ENCODE data around the gene CCDC97. TPM values are rescaled to one million over a fixed set of nuclear protein-coding genes. Genes with fewer than 3 reads are reported as not detected.

CCDC97 gene
- total RNA-seq, 1 donor from 2014 or later: 36.7 TPM

DNA sequence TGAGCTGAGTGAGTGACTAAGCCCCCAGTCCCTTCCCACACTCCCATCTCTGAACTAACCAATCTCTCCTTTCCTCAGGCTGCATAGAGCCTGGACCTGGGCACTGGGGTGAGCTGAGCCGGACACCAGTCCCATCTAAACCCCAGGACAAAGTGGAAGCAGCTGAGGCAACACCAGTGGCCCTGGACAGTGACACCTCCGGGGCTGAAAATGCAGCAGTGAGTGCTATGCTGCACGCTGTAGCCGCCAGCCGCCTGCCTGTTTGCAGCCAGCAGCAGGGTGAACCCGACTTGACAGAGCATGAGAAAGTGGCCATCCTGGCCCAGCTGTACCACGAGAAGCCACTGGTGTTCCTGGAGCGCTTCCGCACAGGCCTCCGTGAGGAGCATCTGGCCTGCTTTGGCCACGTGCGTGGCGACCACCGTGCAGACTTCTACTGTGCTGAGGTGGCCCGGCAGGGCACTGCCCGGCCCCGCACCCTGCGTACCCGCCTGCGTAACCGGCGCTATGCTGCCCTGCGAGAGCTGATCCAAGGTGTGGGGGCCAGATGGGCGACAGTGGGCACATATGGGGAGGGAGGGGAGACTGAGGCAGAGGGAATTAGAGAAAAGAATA lies 6.4 kb downstream of the CCDC97 start:
- TF ChIP-seq, protein P1, sequence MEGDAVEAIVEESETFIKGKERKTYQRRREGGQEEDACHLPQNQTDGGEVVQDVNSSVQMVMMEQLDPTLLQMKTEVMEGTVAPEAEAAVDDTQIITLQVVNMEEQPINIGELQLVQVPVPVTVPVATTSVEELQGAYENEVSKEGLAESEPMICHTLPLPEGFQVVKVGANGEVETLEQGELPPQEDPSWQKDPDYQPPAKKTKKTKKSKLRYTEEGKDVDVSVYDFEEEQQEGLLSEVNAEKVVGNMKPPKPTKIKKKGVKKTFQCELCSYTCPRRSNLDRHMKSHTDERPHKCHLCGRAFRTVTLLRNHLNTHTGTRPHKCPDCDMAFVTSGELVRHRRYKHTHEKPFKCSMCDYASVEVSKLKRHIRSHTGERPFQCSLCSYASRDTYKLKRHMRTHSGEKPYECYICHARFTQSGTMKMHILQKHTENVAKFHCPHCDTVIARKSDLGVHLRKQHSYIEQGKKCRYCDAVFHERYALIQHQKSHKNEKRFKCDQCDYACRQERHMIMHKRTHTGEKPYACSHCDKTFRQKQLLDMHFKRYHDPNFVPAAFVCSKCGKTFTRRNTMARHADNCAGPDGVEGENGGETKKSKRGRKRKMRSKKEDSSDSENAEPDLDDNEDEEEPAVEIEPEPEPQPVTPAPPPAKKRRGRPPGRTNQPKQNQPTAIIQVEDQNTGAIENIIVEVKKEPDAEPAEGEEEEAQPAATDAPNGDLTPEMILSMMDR (IDR thresholded peaks at IDR 0.05; ENCODE audit: partially characterized antibody, unreplicated experiment): no peak
- Mint-ChIP-seq H3K4me3 (ENCODE audit: unreplicated experiment) (no peak overlapping the region), H3K27ac (ENCODE audit: unreplicated experiment) (no peak overlapping the region), H3K27me3 (ENCODE audit: unreplicated experiment) (peaks cover 3% of the 10 kb centered on the region), H3K9me3 (ENCODE audit: unreplicated experiment) (peaks cover 6% of the 10 kb centered on the region), H3K36me3 (ENCODE audit: unreplicated experiment) (peaks cover 19% of the 10 kb centered on the region), H3K4me1 (ENCODE audit: low read depth, unreplicated experiment) (peaks cover 6% of the 10 kb centered on the region)
- no peak for DNase-seq

DNA sequence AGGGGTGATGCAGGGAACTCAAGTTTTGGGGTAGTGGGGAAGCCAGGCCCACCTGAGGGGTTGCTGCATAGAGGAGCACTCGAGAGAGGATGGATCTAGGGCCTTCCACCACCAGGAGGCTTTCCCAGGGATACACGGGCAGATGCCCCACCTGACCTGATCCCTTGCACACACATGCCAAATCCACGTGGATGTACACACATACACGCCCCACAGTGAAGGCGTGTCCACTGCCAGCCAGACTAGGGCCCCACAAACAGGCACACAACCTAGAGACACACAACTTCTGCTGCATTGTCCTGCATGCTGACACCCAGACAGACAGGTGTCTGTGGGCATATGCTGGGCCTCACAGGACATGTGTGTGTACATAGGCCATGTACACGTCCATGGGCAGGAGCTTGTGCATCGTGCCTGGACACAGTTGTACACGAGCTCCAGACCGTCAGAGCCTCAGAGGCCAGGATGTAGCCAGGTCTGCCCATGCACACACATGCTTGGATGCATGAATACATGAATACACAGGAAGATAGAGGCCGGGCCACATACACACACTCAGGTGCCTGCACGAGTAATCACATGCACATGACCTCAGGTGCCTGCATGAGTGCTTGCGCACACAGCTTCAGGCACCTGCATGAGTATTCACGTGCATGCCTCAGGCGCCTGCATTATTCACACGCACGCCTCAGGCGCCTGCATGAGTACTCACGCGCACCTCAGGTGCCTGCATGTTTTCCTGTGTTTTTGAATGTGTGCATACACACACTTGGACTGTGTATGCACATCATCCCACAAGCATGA lies 8.9 kb downstream of the CCDC97 start:
- TF ChIP-seq, protein P1 (IDR thresholded peaks at IDR 0.05; ENCODE audit: partially characterized antibody, unreplicated experiment): no peak
- Mint-ChIP-seq H3K9me3 (ENCODE audit: unreplicated experiment) (peaks cover 3% of the 10 kb centered on the region), H3K4me3 (ENCODE audit: unreplicated experiment) (no peak overlapping the region), H3K36me3 (ENCODE audit: unreplicated experiment) (peaks cover 13% of the 10 kb centered on the region), H3K27ac (ENCODE audit: unreplicated experiment) (no peak overlapping the region), H3K4me1 (ENCODE audit: low read depth, unreplicated experiment) (peaks cover 22% of the 10 kb centered on the region), H3K27me3 (ENCODE audit: unreplicated experiment) (peaks cover 8% of the 10 kb centered on the region)
- no peak for DNase-seq

DNA sequence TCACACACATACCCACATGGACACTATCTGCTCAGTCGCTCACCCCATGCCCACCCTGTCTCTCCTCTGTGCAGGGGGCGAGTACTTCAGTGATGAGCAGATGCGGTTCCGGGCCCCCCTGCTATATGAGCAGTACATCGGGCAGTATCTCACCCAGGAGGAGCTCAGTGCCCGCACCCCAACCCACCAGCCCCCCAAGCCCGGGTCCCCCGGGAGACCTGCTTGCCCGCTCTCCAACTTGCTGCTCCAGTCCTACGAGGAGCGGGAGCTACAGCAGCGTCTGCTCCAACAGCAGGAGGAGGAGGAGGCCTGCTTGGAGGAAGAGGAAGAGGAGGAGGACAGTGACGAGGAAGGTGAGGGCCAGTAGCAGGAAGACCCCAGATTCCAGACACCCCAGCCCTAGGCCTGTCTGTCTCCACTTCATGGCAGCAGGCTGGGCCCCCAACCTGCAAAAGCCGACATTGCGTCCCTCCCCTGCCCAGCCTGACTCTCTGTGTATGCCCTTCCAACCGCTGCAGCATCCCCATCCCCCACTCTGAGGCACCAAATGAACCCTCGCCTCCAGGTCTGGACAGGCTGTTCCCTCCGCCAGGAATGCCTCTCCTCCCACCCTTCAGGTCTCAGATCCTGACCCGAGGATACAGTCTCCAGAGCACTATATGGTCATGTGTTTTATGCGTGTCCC lies 9.7 kb downstream of the CCDC97 start:
- no peak overlapping the region for H3K4me3 Mint-ChIP-seq (ENCODE audit: unreplicated experiment)
- TF ChIP-seq, protein P1 (IDR thresholded peaks at IDR 0.05; ENCODE audit: partially characterized antibody, unreplicated experiment): no peak
- H3K4me1 Mint-ChIP-seq (ENCODE audit: low read depth, unreplicated experiment): peaks cover 29% of the 10 kb centered on the region
- peaks cover 7% of the 10 kb centered on the region for H3K9me3 Mint-ChIP-seq (ENCODE audit: unreplicated experiment)
- peaks cover 8% of the 10 kb centered on the region for H3K27me3 Mint-ChIP-seq (ENCODE audit: unreplicated experiment)
- peaks cover 13% of the 10 kb centered on the region for H3K36me3 Mint-ChIP-seq (ENCODE audit: unreplicated experiment)
- no peak for DNase-seq
- H3K27ac Mint-ChIP-seq (ENCODE audit: unreplicated experiment): peak overlapping the region; percentile 28

DNA sequence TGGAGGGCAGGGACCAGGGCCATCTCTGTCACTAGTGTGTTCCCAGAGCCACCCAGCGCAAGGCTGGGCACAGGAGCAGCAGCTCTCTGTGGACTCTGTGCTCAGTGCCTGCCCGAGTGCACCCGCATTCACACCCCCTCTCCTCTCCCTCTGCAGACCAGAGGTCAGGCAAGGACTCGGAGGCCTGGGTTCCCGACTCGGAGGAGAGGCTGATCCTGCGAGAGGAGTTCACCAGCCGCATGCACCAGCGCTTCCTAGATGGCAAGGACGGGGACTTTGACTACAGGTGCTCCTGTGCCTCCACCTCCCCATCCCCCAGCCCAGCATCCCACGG lies 10.2 kb downstream of the CCDC97 start:
- H3K9me3 Mint-ChIP-seq (ENCODE audit: unreplicated experiment): peaks cover 10% of the 10 kb centered on the region
- H3K27me3 Mint-ChIP-seq (ENCODE audit: unreplicated experiment): peaks cover 11% of the 10 kb centered on the region
- no peak for DNase-seq
- peaks cover 32% of the 10 kb centered on the region for H3K4me1 Mint-ChIP-seq (ENCODE audit: low read depth, unreplicated experiment)
- no peak overlapping the region for H3K4me3 Mint-ChIP-seq (ENCODE audit: unreplicated experiment)
- H3K36me3 Mint-ChIP-seq (ENCODE audit: unreplicated experiment): peaks cover 13% of the 10 kb centered on the region
- H3K27ac Mint-ChIP-seq (ENCODE audit: unreplicated experiment): no peak overlapping the region
- TF ChIP-seq, protein P1 (IDR thresholded peaks at IDR 0.05; ENCODE audit: partially characterized antibody, unreplicated experiment): no peak
